ENCODE results near the gene CCL19.

CCL19 gene

DNA sequence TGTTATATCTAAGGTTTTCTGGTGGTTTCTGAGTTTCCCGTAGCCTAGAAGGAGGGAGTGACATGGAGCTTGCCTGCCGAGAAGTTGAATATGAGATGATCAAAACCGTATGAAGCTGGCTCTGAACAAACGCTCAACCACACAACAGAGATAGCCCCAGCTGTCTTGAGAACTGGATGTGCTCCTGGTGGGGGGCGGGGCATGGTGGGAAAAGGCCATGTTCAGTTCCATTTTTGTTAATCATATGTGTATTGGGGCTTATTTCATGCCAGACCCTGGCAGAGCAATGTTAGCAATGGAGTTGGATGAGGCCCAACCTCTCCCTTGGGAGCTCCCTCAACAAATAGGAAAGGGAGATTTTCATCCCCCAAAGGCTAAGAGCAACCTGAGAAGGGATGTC is 4.8 kb downstream of the CCL19 start:
- no peaks in the 10 kb centered on the region for H3K36me3 ChIP-seq (ENCODE audit: insufficient read depth, low read length)
- H3K9me3 ChIP-seq (ENCODE audit: insufficient read depth, low read length, severe bottlenecking), result no peaks in the 10 kb centered on the region
- no peaks in the 10 kb centered on the region for H4K20me1 ChIP-seq (ENCODE audit: insufficient read depth, low read length)
- H3K4me1 ChIP-seq (ENCODE audit: insufficient read depth, low read length), result no peaks in the 10 kb centered on the region
- no peak for TF ChIP-seq EZH2 (IDR thresholded peaks at IDR 0.05; ENCODE audit: borderline replicate concordance, low read depth, low read length, severe bottlenecking)
- TF ChIP-seq, protein P1, sequence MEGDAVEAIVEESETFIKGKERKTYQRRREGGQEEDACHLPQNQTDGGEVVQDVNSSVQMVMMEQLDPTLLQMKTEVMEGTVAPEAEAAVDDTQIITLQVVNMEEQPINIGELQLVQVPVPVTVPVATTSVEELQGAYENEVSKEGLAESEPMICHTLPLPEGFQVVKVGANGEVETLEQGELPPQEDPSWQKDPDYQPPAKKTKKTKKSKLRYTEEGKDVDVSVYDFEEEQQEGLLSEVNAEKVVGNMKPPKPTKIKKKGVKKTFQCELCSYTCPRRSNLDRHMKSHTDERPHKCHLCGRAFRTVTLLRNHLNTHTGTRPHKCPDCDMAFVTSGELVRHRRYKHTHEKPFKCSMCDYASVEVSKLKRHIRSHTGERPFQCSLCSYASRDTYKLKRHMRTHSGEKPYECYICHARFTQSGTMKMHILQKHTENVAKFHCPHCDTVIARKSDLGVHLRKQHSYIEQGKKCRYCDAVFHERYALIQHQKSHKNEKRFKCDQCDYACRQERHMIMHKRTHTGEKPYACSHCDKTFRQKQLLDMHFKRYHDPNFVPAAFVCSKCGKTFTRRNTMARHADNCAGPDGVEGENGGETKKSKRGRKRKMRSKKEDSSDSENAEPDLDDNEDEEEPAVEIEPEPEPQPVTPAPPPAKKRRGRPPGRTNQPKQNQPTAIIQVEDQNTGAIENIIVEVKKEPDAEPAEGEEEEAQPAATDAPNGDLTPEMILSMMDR (IDR thresholded peaks at IDR 0.05; ENCODE audit: borderline replicate concordance, extremely low read depth, low read length, poor library complexity, severe bottlenecking), result no peak
- no peak for ATAC-seq (ENCODE audit: insufficient read depth, low read depth)
- no peak overlapping the region for H3K4me3 ChIP-seq (ENCODE audit: low read depth in 1 of 2, low read length in 2 of 2)
- H3K9ac ChIP-seq (ENCODE audit: low read depth, low read length), result no peak overlapping the region
- H3K27me3 ChIP-seq (ENCODE audit: insufficient read depth, low read length, poor library complexity), result peaks cover 9% of the 10 kb centered on the region
- no peaks in the 10 kb centered on the region for H3K79me2 ChIP-seq (ENCODE audit: insufficient read depth, low read length)
- H3K27ac ChIP-seq (ENCODE audit: low read length), result no peak overlapping the region
- no peak for DNase-seq
- no peak overlapping the region for H2AFZ ChIP-seq (ENCODE audit: low read depth, low read length)
- no peak overlapping the region for H3K4me2 ChIP-seq (ENCODE audit: insufficient read depth, low read length)

DNA sequence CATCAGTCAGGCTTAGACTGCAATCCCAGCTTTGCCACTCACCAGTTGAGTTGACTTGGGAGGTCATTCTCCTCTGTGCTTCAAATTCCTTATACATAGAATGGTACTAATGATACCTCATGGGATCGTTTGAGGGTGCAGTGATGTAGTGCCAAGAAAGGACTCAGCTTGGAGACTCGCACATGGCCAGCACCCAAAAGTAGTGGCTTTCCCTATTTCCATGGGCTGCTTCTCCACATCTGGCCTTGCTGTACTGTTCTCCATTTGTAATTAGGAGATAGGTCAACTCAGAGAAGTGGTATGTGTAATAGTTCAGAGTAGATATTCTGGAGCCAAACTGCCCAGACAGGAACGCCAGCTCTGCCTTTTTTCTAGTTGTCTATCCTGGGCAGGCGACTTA is 5.5 kb downstream of the CCL19 start:
- H3K9me3 ChIP-seq (ENCODE audit: insufficient read depth, low read length, severe bottlenecking), result no peaks in the 10 kb centered on the region

DNA sequence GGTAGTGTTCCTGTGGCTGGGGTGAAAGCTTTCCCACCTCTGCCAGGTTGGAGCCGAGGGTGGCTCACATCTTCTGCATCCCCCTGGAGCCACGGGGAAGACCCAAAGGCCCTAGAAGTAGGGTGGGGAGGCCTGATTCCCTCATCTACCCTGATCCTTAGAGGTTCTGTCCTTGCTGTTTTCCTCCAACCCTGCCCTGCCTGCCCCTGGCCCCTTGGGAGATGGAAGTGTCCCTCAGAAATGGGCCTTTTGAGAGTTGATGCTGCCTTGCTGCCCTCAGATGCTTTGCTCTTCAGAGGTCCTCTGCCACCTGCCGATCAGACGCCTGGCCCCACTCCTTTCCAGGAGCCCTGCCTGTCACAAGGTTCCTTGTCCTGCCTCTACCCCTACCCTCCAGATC is 6.3 kb downstream of the CCL19 start:
- Histone ChIP-seq H3K9me3 (ENCODE audit: insufficient read depth, low read length, severe bottlenecking) (no peaks in the 10 kb centered on the region), H4K20me1 (ENCODE audit: insufficient read depth, low read length) (no peaks in the 10 kb centered on the region), H3K4me1 (ENCODE audit: insufficient read depth, low read length) (no peaks in the 10 kb centered on the region), H3K79me2 (ENCODE audit: insufficient read depth, low read length) (no peaks in the 10 kb centered on the region), H3K4me2 (ENCODE audit: insufficient read depth, low read length) (no peak overlapping the region), H3K36me3 (ENCODE audit: insufficient read depth, low read length) (no peaks in the 10 kb centered on the region), H3K27me3 (ENCODE audit: insufficient read depth, low read length, poor library complexity) (peaks cover 4% of the 10 kb centered on the region), H3K4me3 (ENCODE audit: low read depth in 1 of 2, low read length in 2 of 2) (no peak overlapping the region), H3K9ac (ENCODE audit: low read depth, low read length) (no peak overlapping the region), H3K27ac (ENCODE audit: low read length) (no peak overlapping the region), H2AFZ (ENCODE audit: low read depth, low read length) (no peak overlapping the region)
- ATAC-seq (ENCODE audit: insufficient read depth, low read depth), result no peak
- DNase-seq, result no peak
- TF ChIP-seq, protein P1 (IDR thresholded peaks at IDR 0.05; ENCODE audit: borderline replicate concordance, extremely low read depth, low read length, poor library complexity, severe bottlenecking), result no peak
- TF ChIP-seq EZH2 (IDR thresholded peaks at IDR 0.05; ENCODE audit: borderline replicate concordance, low read depth, low read length, severe bottlenecking), result no peak

More for the DNA sequence above, 5.5 kb downstream of the CCL19 start:
- H3K36me3 ChIP-seq (ENCODE audit: insufficient read depth, low read length), result no peaks in the 10 kb centered on the region
- no peak overlapping the region for H3K4me3 ChIP-seq (ENCODE audit: low read depth in 1 of 2, low read length in 2 of 2)
- peaks cover 4% of the 10 kb centered on the region for H3K27me3 ChIP-seq (ENCODE audit: insufficient read depth, low read length, poor library complexity)
- H3K4me1 ChIP-seq (ENCODE audit: insufficient read depth, low read length), result no peaks in the 10 kb centered on the region
- DNase-seq (no peak), ATAC-seq (ENCODE audit: insufficient read depth, low read depth) (no peak)
- H4K20me1 ChIP-seq (ENCODE audit: insufficient read depth, low read length), result no peaks in the 10 kb centered on the region
- H3K27ac ChIP-seq (ENCODE audit: low read length), result no peak overlapping the region
- H2AFZ ChIP-seq (ENCODE audit: low read depth, low read length), result no peak overlapping the region
- no peaks in the 10 kb centered on the region for H3K79me2 ChIP-seq (ENCODE audit: insufficient read depth, low read length)
- no peak overlapping the region for H3K9ac ChIP-seq (ENCODE audit: low read depth, low read length)
- no peak overlapping the region for H3K4me2 ChIP-seq (ENCODE audit: insufficient read depth, low read length)
- TF ChIP-seq EZH2 (IDR thresholded peaks at IDR 0.05; ENCODE audit: borderline replicate concordance, low read depth, low read length, severe bottlenecking), result no peak
- TF ChIP-seq, protein P1 (IDR thresholded peaks at IDR 0.05; ENCODE audit: borderline replicate concordance, extremely low read depth, low read length, poor library complexity, severe bottlenecking), result no peak

DNA sequence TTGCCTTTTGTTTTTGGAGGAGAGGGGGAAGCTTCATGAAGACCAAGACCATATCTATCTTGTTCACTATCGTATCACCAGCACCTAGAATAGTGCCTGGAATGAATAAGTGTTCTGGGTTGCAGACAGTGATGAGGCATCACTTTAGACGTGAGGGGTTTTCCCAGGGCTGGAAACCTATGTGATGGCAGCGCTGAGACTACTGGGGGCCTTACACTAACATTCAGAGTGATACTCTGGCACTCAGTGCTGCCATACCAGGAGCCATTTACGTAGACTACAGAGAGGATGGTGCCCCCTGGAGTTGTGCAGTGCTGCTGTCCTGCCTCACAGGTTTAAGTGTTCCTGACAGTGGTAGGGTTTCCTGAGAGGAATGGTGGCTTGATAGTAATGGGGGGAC is 6.9 kb downstream of the CCL19 start:
- Histone ChIP-seq H4K20me1 (ENCODE audit: insufficient read depth, low read length) (no peaks in the 10 kb centered on the region), H3K4me3 (ENCODE audit: low read depth in 1 of 2, low read length in 2 of 2) (no peak overlapping the region), H3K9ac (ENCODE audit: low read depth, low read length) (no peak overlapping the region), H3K27me3 (ENCODE audit: insufficient read depth, low read length, poor library complexity) (no peaks in the 10 kb centered on the region), H2AFZ (ENCODE audit: low read depth, low read length) (no peak overlapping the region), H3K9me3 (ENCODE audit: insufficient read depth, low read length, severe bottlenecking) (no peaks in the 10 kb centered on the region), H3K36me3 (ENCODE audit: insufficient read depth, low read length) (no peaks in the 10 kb centered on the region), H3K27ac (ENCODE audit: low read length) (no peak overlapping the region), H3K4me1 (ENCODE audit: insufficient read depth, low read length) (no peaks in the 10 kb centered on the region), H3K4me2 (ENCODE audit: insufficient read depth, low read length) (no peak overlapping the region), H3K79me2 (ENCODE audit: insufficient read depth, low read length) (no peaks in the 10 kb centered on the region)
- TF ChIP-seq, protein P1 (IDR thresholded peaks at IDR 0.05; ENCODE audit: borderline replicate concordance, extremely low read depth, low read length, poor library complexity, severe bottlenecking), result no peak
- no peak for TF ChIP-seq EZH2 (IDR thresholded peaks at IDR 0.05; ENCODE audit: borderline replicate concordance, low read depth, low read length, severe bottlenecking)
- ATAC-seq (ENCODE audit: insufficient read depth, low read depth) (no peak), DNase-seq (no peak)
